ENCODE measurements around the gene DIDO1.

- TF ChIP-seq ZBTB26 (CRISPR knock-in tag; IDR thresholded peaks at IDR 0.05; ENCODE audit: borderline replicate concordance) (no peak), SNRNP70 (IDR thresholded peaks at IDR 0.05; ENCODE audit: low read depth, low read length) (no peak), ZFP36 (IDR thresholded peaks at IDR 0.05; ENCODE audit: borderline replicate concordance, low read depth, low read length, partially characterized antibody) (no peak), POLR2A (IDR thresholded peaks at IDR 0.05; ENCODE audit: insufficient read depth in 1 of 2, low read depth in 2 of 2, low read length in 2 of 2) (no peak), SRF (IDR thresholded peaks at IDR 0.05; ENCODE audit: low read depth, low read length) (no peak), ZNF326 (CRISPR knock-in tag; IDR thresholded peaks at IDR 0.05; ENCODE audit: borderline replicate concordance) (no peak), SP1 (IDR thresholded peaks at IDR 0.05) (no peak), SP1 (CRISPR knock-in tag; IDR thresholded peaks at IDR 0.05) (no peak)
Observed at GRCh38 chr20:62834967-62835730, 91.2 kb downstream of the DIDO1 start.

Data from HepG2 (cell line).